Left ventricle myocardium inferior (tissue), 1 donor: Measurements from ENCODE around the gene CYP46A1. TPM values are rescaled to one million over a fixed set of nuclear protein-coding genes. Genes with fewer than 3 reads are reported as not detected.

Experiments used
- DNase-seq: peaks from one replicate; pipeline ENCODE4 v3.0.0-alpha.2; 2020
- H3K27ac ChIP-seq: fragments of 200-600 bp; replicated peaks from 2 replicates; pipeline ENCODE4 v1.8.0; 2021
- H3K27me3 ChIP-seq: fragments of 200-600 bp; 2 replicates; pipeline ENCODE4 v1.8.0; 2021; ENCODE audit warnings: low read depth
- H3K36me3 ChIP-seq: fragments of 200-600 bp; 2 replicates; pipeline ENCODE4 v1.8.0; 2021
- H3K4me1 ChIP-seq: fragments of 200-600 bp; 2 replicates; pipeline ENCODE4 v1.8.0; 2021
- H3K4me3 ChIP-seq: fragments of 200-600 bp; 2 replicates; pipeline ENCODE4 v1.8.0; 2021; ENCODE audit warnings: mild to moderate bottlenecking, moderate library complexity
- H3K9me3 ChIP-seq: fragments of 200-600 bp; replicated peaks from 2 replicates; pipeline ENCODE4 v1.8.0; 2021
- intact Hi-C: fragments of 100-400 bp; cut with micrococcal nuclease; formaldehyde crosslinking; loops from one replicate; pipeline ENCODE4 v1.11.0; 2022
- total RNA-seq: library from RNA; stranded (reverse); fragmentation: NEBNext Ultra II Directional; extraction: Animal tissue kit (Norgen Biotek cat#: 25700); gene quantifications from one replicate; pipeline ENCODE4 v1.2.1, GENCODE V29; 2021
- TF ChIP-seq, protein P1 (sequence below): fragments of 200-600 bp; IDR thresholded peaks from 2 replicates; pipeline ENCODE4 v1.8.0; 2021; ENCODE audit warnings: antibody characterized with exemption, mild to moderate bottlenecking, borderline replicate concordance
- donor health status: DM: no; HTN: yes; CAD: no; lungs with severe emphysema.

Gene CYP46A1
- total RNA-seq, 1 donor from 2014 or later: 4.2 TPM

DNA sequence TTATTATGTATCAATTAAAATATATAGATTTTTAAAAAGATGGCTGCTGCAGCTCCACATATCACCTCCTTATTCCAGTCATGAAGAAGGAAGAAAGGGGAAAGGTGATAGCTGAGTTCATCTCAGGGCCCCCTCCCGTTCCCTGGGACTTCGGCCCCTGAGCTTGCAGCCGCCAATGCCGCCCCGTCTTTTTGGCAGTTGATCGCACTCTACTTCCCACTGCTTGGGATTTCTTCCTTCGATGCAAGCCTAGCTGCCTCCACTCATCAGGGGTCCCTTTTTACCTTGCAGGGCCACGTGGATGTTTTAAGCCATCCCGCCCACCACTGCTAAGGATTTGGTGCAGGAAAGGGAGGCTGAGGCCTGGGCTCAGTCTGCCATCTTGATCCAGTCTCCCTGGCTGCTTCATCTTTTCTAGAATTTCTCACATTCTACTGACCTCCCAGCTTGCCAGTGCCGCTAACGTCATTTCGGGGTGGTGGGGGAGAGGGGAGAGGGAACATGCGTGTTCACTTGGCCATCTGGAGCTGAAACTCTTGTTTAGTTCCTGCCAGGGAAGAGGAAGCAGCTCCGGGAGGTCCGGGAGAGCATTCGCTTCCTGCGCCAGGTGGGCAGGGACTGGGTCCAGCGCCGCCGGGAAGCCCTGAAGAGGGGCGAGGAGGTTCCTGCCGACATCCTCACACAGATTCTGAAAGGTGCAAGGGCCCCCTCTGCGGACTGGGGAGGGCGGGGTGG is 31.3 kb downstream of the CYP46A1 start:
- H3K9me3 ChIP-seq: peaks cover 13% of the 10 kb centered on the region
- no peaks in the 10 kb centered on the region for H3K36me3 ChIP-seq
- TF ChIP-seq, protein P1, sequence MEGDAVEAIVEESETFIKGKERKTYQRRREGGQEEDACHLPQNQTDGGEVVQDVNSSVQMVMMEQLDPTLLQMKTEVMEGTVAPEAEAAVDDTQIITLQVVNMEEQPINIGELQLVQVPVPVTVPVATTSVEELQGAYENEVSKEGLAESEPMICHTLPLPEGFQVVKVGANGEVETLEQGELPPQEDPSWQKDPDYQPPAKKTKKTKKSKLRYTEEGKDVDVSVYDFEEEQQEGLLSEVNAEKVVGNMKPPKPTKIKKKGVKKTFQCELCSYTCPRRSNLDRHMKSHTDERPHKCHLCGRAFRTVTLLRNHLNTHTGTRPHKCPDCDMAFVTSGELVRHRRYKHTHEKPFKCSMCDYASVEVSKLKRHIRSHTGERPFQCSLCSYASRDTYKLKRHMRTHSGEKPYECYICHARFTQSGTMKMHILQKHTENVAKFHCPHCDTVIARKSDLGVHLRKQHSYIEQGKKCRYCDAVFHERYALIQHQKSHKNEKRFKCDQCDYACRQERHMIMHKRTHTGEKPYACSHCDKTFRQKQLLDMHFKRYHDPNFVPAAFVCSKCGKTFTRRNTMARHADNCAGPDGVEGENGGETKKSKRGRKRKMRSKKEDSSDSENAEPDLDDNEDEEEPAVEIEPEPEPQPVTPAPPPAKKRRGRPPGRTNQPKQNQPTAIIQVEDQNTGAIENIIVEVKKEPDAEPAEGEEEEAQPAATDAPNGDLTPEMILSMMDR: no peak
- no peak for DNase-seq
- H3K4me1 ChIP-seq: no peaks in the 10 kb centered on the region
- H3K27ac ChIP-seq: no peak overlapping the region
- intact Hi-C loops: no loop called here
- no peak overlapping the region for H3K4me3 ChIP-seq
- no peaks in the 10 kb centered on the region for H3K27me3 ChIP-seq

DNA sequence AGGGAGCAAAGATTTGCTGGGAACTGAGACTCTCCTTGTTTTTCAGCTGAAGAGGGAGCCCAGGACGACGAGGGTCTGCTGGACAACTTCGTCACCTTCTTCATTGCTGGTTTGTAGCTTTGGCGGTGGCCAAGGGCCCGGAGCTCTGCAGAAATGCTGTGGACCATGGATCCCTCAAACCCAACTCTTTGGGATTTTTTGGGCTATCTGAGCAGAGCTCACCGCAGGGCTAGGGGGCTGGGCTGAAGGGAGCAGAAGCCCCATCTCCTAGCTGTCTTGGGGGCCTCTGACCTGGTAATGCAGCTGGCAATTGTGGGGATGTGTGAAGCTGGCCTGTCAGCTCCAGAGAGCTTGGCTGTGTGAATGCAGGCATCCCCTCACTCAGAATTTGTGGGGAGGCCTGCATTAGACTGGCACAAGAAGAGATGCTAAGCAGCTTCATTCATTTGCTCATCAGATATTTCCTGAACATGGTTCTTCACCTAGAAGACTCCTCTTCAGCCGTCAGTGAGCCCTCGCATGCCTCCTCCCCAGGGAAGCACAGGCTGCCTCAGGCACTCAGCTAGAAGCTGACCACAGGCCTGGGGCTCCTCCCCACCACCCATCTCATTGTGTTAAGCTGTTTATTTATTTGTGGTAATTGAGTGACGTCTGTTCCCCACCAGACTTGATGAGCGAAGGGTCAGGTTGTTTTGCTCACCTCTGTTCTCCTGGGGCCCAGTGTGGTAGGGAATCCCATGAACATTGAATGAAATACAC is 32.2 kb downstream of the CYP46A1 start:
- H3K4me3 ChIP-seq: no peak overlapping the region
- H3K36me3 ChIP-seq: no peaks in the 10 kb centered on the region
- DNase-seq: no peak

DNA sequence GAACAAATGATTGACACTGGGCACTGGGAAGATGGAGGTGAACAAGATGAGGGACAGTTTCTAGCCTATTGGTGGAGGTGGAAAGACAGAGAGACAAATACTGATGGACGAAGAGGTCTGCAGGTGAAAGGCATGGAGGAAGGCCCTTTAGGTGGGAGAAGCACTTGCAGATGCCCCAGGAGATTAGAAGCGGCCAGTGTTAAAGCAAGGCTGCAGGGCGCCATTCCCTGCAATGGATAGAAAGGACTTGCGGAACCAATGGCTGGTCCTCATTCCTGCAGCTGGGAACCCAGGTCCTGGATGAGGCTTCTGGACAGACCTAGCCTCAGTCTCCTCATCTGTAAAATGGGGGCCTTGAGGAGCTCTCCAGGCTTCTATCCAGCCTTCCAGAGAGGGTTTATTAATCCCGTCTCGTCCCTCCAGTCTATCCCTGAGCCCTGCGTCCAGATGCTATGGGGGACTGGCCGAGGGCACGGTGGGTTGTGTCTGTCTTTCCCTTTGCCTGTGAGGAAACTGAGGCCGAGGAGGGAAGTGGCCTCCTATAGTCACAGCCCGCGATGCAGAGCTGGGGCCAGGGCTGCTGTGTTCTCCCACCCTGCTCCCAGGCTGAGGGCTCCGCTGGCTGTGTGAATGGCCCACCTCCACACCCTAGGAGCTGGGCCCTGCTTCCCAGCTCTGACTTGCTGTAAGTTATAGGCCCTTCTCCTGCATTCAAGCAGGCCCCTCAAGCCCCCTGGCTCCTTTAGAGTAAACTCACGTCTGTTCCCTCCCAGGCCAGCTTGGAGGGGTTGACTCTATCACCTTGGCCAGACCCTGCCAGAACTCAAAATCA is 33.0 kb downstream of the CYP46A1 start:
- H3K27me3 ChIP-seq: no peaks in the 10 kb centered on the region
- no peak overlapping the region for H3K4me3 ChIP-seq
- H3K4me1 ChIP-seq: no peaks in the 10 kb centered on the region
- DNase-seq: no peak
- peaks cover 10% of the 10 kb centered on the region for H3K9me3 ChIP-seq
- intact Hi-C loops: no loop called here
- H3K27ac ChIP-seq: no peak overlapping the region
- TF ChIP-seq, protein P1: no peak
- H3K36me3 ChIP-seq: no peaks in the 10 kb centered on the region

More for the DNA sequence above, 32.2 kb downstream of the CYP46A1 start:
- TF ChIP-seq, protein P1: no peak
- Histone ChIP-seq H3K27me3 (no peaks in the 10 kb centered on the region), H3K4me1 (no peaks in the 10 kb centered on the region), H3K27ac (no peak overlapping the region), H3K9me3 (peaks cover 13% of the 10 kb centered on the region)
- intact Hi-C loops: no loop called here

DNA sequence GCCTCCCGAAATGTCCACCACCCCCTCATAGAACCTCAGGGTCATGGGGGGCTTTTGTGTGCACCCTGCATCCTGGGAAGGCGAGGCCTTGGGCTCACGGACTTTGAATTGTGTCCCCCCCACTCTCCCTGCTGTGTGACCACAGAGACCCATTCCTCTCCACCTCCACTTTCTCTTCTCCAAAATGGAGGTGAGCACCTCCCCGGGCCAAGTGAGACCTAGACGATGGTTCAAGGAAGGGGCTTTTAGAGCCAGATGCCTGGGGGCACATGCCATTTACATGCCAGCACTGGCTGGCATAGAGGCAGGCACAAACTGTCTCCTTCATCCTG is 33.5 kb downstream of the CYP46A1 start:
- no peak overlapping the region for H3K27ac ChIP-seq
- no peaks in the 10 kb centered on the region for H3K4me1 ChIP-seq
- H3K4me3 ChIP-seq: no peak overlapping the region
- intact Hi-C loops: no loop called here
- DNase-seq: no peak
- H3K27me3 ChIP-seq: no peaks in the 10 kb centered on the region
- no peaks in the 10 kb centered on the region for H3K36me3 ChIP-seq
- TF ChIP-seq, protein P1: no peak
- peaks cover 4% of the 10 kb centered on the region for H3K9me3 ChIP-seq

DNA sequence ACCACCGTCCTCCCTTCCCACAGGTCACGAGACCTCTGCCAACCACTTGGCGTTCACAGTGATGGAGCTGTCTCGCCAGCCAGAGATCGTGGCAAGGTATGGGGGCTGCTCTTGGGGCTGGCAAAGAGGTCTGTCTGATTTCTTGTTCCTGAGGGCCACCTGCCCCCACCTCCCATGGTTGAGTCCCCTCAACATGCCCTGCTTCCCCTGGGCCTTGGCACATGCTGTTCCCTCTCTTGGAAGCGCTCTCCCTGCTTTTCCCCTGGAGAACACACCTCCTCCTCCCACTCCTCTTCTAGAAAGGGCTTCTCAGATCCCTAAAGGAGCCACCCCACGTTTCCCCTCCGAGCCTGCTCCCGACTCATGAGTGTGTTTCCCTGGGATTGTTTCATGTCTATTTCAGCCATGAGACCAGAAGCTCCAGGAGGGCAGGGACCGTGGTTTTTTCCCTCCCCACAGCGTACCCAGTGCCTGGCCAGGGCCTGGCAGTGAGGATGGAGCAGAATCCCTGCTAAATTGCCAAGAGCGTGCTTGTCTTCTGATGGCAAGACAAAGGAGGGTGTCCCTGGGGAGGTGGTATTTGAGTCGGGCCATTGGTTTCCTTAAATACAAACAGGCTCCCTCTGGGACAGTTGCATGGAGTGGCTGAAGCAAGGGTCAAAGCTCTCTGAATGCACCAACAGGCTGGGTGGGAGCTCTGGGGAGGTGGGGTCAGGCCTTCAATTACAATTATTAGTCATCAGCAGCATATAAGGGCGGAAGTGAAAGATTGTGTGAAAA is 34.1 kb downstream of the CYP46A1 start:
- no peaks in the 10 kb centered on the region for H3K27me3 ChIP-seq
- H3K4me3 ChIP-seq: no peak overlapping the region
- no peaks in the 10 kb centered on the region for H3K4me1 ChIP-seq
- H3K36me3 ChIP-seq: no peaks in the 10 kb centered on the region
- TF ChIP-seq, protein P1: no peak
- H3K9me3 ChIP-seq: no peaks in the 10 kb centered on the region
- no peak for DNase-seq
- H3K27ac ChIP-seq: no peak overlapping the region
- intact Hi-C loops: no loop called here
